Umbilical cord (tissue), 2 donors: ENCODE data around the gene PCSK6. TPM values are rescaled to one million over a fixed set of nuclear protein-coding genes. Genes with fewer than 3 reads are reported as not detected.

Source experiments
- DNase-seq: peaks from one replicate; pipeline ENCODE4 v3.0.0-alpha.2; 2015; ENCODE audit warnings: low spot score
- total RNA-seq: library from RNA; depleted of rRNA; stranded (reverse); fragments of >200 nt; gene quantifications from one replicate; pipeline ENCODE4 v1.2.3, GENCODE V29; 2014; ENCODE audit warnings: low replicate concordance; ENCODE audit not compliant: insufficient read depth

Gene PCSK6
- total RNA-seq, 1 donor from 2014 or later = 22.6 TPM

- DNase-seq = no peak
Observed at GRCh38 chr15:101329309-101329863, 160.1 kb downstream of the PCSK6 start.

DNA sequence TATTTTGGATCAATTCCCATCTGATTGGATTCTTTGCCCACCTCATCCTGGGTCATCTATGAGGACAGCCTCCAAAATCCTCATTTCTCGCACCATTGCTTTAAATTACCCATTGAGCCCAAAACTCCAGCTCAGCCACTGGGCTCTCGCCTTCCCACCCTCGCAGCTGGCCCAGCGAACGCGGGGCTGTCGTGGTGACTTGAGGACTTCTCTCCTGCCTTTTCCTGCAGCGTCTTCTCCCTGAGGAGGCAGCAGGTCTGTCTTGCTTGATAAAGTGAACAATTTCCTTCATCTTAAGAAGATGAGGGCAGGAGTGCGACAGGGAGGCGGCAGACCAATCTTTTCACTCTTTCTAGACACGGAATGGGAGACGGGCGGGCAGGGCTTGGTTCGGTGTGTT lies 161.5 kb downstream of the PCSK6 start:
- no peak for DNase-seq

DNA sequence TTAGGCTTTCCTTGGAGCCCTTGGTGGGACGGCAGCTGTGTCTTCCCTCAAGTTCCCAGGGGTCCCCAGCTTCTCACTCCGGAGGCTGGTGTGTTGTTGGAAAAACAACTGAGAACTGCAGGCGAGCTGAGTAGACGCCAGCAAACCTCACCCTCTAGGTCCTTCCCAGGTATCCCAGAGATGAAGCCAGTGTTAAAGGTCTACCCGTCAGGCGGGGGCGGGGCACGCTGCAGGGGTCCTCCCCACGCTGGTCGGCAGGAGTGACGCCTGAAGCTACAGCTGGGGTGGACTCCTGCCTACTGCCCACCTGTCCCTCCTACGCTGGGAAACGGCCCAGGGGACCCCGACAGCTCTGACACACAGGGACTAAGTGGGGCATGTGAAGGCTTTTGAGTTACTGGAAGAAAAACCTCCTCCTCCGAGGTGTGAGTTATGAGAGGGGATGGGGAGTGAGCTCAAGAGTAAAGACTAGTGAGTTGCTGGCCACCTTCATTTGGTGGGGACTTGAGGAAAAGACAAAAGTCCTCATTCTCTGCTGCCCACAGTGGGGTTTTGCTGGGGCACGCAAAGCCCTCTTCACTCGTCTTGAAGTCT lies 162.3 kb downstream of the PCSK6 start:
- no peak for DNase-seq

GRCh38 chr15:101326462-101327146 lies 162.9 kb downstream of the PCSK6 start:
- DNase-seq = no peak

- DNase-seq = no peak
Observed at GRCh38 chr15:101326026-101326315, 163.5 kb downstream of the PCSK6 start.

- no peak for DNase-seq
Observed at GRCh38 chr15:101325263-101326025, 164.1 kb downstream of the PCSK6 start.

- DNase-seq = no peak
Observed at GRCh38 chr15:101324524-101325177, 164.9 kb downstream of the PCSK6 start.

DNA sequence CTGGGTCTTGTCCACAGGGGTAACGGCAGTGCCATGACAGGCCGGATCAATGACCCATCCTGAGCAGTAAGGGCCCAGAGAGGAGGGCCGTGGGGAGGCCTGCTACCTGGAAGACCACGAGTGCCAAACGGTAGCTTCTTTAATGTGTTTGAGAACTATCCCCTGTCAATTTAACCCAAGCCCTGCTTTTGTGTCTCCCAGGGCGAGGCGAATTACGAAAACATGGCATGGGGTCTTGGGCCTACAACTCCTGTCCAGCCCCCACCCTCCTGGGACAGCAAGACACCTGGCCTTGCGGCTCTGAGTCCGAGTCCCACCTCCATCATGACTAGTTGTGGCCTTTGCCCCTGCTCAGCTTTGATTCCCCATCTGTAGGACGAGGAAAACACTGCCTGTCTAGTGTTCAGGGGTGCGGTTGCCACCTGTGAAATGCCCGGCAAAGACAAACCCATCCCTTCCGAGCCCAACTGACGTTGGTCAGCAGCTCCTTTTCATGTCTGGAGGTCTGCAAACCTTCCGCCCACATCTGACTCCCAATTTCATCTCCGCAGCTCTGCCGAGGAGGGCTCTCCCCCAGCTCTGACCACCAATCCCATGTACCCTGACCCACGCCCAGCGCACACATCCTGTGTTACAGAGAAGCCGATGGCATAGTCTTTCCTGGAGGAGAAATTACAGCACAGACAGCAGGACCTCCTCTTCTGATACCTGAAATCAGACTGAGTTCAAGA lies 165.5 kb downstream of the PCSK6 start:
- DNase-seq = no peak

DNA sequence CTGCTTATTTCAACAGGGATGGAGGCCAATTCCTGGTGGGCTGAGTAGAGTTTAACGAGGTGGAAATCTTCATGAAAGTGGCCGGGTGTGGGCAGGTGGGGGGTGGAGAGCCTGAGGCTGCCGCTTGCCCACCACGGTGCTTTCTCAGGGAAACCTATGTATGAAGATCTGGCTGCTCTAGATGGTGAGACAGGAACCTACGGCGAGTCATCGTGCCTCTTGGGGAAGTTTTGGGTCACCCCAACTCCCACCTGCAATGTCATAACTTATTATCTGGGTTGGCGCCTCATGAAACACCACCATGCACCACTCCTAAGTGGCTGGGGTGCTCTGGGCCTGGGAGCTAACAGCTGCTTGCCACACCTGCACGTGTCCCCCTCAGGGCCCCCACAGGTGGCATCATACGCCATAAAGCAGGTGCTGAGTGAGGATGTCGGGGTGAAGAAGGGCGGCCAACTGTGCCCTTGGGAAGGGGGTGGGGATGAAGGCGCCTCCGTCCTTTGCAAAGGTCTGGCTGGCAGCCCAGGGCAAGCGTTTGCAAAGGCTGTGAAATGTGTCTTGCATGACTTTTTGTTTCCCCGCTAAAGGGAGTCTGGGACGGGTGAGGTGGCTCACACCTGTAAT lies 166.5 kb downstream of the PCSK6 start:
- DNase-seq = no peak

- no peak for DNase-seq
Observed at GRCh38 chr15:101322016-101322695, 167.4 kb downstream of the PCSK6 start.

- peak; percentile 72 for DNase-seq
Observed at GRCh38 chr15:101320501-101321052, 168.9 kb downstream of the PCSK6 start.

GRCh38 chr15:101318839-101319238 lies 170.7 kb downstream of the PCSK6 start:
- DNase-seq = no peak

DNA sequence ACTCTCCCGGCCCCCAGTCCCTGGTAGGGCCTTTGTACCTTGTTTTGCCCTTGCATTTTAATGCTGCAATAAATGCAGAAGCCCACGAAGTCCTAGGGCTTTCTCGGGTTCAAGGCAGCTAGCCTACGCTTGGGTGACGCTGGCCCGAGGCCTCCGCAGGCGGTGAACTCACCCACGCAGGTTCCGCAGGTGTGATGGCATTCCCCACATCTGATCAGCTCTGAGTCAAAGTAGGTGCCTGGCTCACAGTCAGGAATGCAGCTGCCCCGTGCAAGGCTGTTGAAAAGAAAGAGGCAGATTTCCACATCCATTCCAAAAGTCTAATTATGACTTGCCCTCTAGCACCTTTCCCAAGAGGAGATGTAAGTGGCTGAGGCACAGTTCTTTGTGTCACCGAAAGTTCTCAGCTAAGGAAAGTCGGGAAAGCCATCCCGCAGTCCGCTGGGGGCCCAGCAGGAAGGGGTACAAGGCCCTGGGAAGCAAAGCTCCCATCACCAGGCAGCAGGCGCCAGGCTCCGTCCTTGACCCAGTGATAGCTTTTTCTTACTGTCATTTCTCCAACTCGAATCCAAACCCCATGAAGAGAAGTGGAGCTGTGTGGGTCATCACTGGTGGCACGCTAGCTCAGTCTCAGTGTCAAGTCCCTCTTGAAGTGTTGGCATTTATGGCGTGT lies 171.2 kb downstream of the PCSK6 start:
- no peak for DNase-seq

DNA sequence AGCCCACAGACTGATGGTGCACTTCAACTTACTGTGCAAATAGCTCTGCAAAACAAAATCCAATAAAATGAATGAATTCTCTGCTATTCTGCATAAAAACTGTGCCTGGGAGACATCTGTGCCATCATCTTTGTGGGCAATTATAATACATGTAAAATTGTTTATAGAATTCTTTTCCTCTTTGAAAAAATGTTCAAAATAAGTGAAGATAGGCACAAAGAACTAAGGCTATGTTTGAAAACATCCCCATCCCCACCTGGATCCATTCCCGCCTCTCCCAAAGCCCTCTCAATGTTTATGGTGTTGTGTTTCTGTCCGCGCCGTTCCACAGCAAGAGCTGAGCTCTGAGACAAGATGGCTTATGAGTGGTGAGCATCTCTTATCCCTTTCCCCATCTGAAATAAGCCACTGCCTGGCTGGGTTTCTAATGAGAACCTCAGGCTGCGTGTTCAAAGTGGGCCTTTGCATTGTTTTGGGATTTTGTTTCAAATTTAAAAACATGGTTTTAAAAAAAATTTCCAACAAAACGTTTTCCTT lies 172.1 kb downstream of the PCSK6 start:
- DNase-seq = no peak

DNA sequence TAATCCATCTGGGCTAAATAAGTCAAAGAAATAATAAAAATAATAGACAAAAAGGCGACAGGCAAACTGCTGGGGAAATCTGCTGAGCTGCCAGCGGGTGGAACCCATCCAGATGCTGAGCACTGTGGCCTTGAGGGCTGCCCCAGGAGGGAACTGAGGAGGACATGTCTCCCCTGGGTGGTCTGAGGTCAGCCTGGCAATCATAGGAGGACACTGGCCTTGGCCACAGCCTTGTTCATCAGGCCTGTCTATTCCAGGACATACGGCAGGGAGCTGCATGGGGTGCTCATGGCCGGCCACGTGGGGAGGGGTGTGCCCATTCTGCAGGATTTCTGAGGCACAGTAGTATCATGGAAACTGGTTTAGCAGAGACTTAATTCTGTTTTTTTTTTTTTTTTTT lies 173.0 kb downstream of the PCSK6 start:
- DNase-seq = no peak

GRCh38 chr15:101315736-101316135 lies 173.8 kb downstream of the PCSK6 start:
- DNase-seq = no peak

- no peak for DNase-seq
Observed at GRCh38 chr15:101314336-101315125, 175.0 kb downstream of the PCSK6 start.

- no peak for DNase-seq
Observed at GRCh38 chr15:101313041-101313761, 176.3 kb downstream of the PCSK6 start.
